Activated T-helper 1 cell treated with anti-CD3 and anti-CD28 coated beads, Interleukin-12 subunit alpha, Interleukin-12 subunit beta, Interleukin-2, Interleukin-4 antibody, amounts not matched to agents 30 ng/mL and 10 ng/mL and 1 ng/mL, durations not matched to agents 14 hours and 24 hours and 36 hours (primary cell): ENCODE measurements around the gene SLC4A7. TPM values are rescaled to one million over a fixed set of nuclear protein-coding genes. Genes with fewer than 3 reads are reported as not detected.

Source experiments
- total RNA-seq: library from RNA; stranded (reverse); gene quantifications from 2 replicates; pipeline ENCODE4 v1.2.3, GENCODE V29; 2022

The SLC4A7 gene
- total RNA-seq, 1 donor from 2014 or later = 65.5 TPM

Other genes with a start within 250 kb of the SLC4A7 start
- gene NEK10, start 115.0 kb downstream of the SLC4A7 start, total RNA-seq = 0.54 and 0.57 TPM in 2 replicates
- gene EOMES, start 237.9 kb upstream of the SLC4A7 start, total RNA-seq = 29.6 and 30.7 TPM in 2 replicates